GM18499 (cell line): ENCODE measurements around the gene XPC.

Source experiments
- ATAC-seq: cut with Tn5 transposase; IDR thresholded peaks from one replicate; pipeline ENCODE4 v1.9.1; 2021; ENCODE audit warnings: moderate number of reproducible peaks; ENCODE audit not compliant: insufficient read depth, unreplicated experiment

The XPC gene

GRCh38 chr3:14138109-14138877, 40.1 kb downstream of the XPC start:
- no peak for ATAC-seq

DNA sequence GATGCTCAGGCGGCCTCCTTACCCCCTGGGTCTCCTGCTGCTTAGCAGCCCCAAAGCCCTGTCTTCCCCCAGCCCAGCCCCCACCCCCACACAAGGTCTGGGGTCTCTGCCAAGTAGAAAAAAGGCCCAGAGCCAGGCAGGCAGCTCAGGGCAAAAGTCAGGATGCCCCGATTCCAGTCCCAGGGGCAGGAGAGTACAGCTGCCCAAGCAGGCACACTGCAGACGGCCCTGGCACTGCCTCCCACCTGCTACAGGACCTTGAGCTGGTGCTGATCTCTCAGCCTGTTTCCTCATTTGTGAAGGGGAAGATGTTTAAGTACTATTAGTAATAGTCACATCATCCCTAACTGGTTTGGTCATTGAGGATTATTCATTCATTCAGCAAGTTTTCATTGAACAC, 41.0 kb downstream of the XPC start:
- ATAC-seq, result no peak

DNA sequence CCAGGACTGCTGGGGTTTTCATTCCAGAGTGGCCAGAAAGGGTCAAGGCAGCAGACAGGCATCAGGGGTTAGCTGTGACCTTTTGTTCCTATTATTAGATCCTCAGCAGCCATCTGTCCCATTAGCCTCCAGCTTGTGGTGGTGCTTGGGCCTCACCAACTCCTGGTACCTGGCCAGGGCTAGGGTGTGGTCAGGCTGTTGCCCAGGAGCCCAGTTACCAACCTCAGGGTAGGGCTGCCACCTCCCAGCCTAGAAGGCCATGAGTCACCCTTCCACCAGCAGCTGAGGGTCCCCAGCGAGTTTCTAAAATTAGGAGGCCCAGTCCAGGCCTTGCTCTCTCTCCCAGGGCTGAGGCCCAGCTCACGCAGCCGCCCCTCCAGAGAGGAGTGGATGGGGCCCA, 41.4 kb downstream of the XPC start:
- no peak for ATAC-seq

GRCh38 chr3:14135581-14135980, 42.8 kb downstream of the XPC start:
- no peak for ATAC-seq

- ATAC-seq, result no peak
These were observed 44.1 kb downstream of the XPC start for GRCh38 chr3:14134291-14134690.

GRCh38 chr3:14133876-14134275, 44.5 kb downstream of the XPC start:
- ATAC-seq, result no peak

- ATAC-seq, result no peak
These were observed 45.1 kb downstream of the XPC start for GRCh38 chr3:14133188-14133800.

- ATAC-seq, result no peak
These were observed 45.7 kb downstream of the XPC start for GRCh38 chr3:14132689-14133088.

- ATAC-seq, result no peak
These were observed 46.3 kb downstream of the XPC start for GRCh38 chr3:14132120-14132519.

DNA sequence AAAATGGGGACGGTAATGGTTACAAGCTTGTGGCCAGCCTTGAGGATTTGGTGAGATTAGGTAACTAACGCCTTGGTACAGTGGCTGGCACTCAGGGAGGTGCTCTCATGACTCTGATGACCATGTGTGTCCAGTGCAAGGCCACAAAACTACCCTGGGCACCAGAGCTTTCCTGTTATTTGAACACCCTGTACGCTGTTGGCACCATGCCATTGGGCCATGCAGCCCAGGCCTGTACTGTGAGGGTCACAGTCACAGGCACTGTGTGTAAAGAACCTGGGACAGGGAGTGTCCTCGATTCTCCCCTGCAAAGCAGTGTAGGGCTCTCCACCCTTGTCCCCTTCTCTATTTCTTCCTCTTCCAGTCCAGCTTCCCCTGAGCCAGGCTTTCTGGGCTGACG, 47.3 kb downstream of the XPC start:
- no peak for ATAC-seq

- ATAC-seq, result no peak
These were observed 47.7 kb downstream of the XPC start for GRCh38 chr3:14130707-14131106.

- no peak for ATAC-seq
These were observed 48.2 kb downstream of the XPC start for GRCh38 chr3:14130230-14130629.

GRCh38 chr3:14129296-14129695, 49.1 kb downstream of the XPC start:
- ATAC-seq, result no peak

DNA sequence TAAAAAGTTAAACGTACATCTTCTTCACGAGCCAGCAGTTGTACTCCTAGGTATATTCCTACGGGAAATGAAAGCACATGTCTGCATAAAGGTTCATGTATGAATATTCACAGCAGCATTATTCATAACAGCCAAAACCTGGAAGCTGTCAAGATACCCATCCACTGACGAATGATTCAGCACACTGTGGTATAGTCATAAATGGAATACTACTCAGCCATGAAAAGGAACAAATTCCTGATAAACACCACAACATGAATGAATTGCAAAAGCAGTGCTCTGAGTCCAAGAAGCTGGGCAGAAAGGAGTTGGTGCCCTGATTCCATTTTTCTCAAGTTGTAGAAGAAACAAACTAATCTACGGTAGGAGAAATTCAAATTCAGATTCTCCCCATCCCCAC, 49.7 kb downstream of the XPC start:
- ATAC-seq, result no peak

GRCh38 chr3:14127516-14128161, 50.8 kb downstream of the XPC start:
- ATAC-seq, result no peak

DNA sequence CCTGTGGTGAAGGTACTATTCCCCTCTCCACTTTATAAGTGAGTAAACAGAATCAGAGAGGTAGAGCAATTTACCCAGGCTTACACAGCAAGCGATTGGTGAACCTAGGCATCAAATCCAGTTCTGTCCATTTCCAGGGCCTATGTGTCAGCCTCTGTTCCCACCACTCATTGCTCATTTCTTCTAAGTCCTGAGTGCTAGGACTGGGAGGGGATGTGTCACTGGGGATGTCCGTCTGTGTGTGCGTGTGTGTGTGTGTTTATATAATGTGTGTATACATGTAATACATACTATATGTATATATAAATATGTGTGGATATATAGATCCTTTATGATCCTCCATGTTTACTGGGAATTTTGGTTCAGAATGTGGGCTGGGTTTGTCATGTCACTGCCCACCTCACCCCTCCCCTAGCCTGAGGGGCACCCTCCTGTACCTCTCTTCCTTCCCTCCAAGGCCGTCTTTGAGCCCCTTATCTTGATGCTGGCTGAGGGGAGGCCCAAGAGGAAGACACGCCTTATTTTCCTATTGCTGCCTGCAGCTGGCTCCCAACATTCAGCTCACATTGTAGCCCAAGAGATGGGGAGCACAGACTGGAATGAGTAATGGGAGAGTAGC, 51.4 kb downstream of the XPC start:
- no peak for ATAC-seq

DNA sequence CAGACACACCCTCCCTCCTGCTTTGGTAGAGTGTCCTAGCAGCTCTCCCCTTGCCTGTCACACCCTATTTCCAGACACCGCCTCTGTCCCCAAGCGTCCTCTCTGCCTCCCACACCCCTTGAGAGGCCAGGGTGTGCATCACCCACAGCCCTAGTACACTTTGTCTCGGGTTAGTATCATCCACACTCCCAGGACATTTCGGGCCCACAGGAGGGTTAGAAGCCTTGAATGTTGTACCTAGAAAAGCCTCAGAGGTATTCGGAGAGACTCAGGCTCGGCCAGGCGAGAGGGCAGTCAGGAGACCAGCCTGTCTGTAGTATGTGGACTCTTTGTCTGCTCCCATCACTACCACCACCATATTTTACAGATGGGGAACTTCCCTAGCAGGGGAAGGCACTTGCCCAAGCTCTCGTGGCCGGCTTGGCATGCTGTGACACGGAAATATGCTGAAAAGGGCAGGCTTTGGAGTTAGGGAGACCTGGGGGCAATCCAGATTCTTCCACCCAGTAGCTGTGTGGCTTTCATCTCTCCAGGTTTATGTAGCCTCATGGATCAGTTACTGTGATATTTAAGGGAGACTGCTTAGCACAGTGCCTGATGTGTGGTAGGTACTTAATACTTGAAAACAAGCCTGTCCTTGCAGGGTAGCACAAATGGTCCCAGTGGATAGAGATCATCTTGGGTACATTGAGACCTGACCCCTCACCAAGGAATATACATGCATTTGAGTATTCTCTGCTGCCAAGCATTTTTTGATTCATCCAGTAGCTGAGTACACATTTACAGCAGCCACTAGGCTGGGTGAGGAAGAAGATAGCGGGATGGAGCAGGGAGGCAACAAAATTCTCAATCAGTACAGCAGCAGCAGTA, 52.1 kb downstream of the XPC start:
- no peak for ATAC-seq

GRCh38 chr3:14125193-14126016, 53.0 kb downstream of the XPC start:
- ATAC-seq, result no peak

DNA sequence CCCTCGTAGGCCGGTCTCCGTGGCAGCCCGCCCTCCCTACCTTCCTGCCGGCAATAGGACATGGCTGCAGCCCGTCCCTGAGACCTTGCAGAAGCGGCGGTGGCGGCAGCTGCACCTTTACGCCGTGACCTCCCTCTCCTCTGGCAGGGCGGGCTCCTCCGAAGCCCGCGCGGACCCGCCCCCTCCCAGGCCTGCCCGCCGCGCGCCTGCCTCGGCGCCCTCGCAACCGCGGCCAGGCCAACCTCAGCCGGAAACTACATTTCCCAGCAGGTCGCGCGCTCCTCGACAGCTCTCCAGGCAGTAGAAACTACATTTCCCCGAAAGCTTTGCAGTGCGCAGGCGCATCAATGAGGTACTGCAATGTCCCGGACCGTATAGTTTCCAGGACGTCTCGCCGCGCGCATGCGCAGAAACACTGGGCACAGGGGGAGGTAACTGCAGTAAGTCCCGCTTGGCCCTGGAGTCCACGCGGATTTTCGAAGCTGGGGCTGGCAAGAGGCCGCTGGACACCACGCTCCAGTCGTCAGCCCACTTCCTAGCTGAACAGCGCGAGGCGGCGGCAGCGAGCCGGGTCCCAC, 53.7 kb downstream of the XPC start, which contains the start of the genes CHCHD4 and TMEM43:
Gene CHCHD4 (minus strand): TSS at position 256 of the 578 bp plus-strand sequence. CDS start 194 bp downstream, at position 62.
Gene TMEM43 (plus strand): TSS at position 438 of the 578 bp plus-strand sequence. CDS start 142 bp downstream, outside the sequence.
- ATAC-seq, result peak; percentile 88
